Measurements from ENCODE around the gene PHF21B.

GRCh38 chr22:44887941-44888366 is 121.9 kb downstream of the PHF21B start:
- TF ChIP-seq CTCF (IDR thresholded peaks at IDR 0.05) = no peak
- no peak for TF ChIP-seq EZH2 (IDR thresholded peaks at IDR 0.05)

Measured in neural progenitor cell (in vitro differentiated cells).